Liver (tissue), 2 donors: ENCODE results near the gene SEMA7A.

Experiments used
- CTCF ChIP-seq: fragments of 150-350 bp; IDR thresholded peaks from 2 replicates; pipeline ENCODE4 v1.5.1; 2017; ENCODE audit warnings: improper control_type of control experiment, low read depth, low read length; ENCODE audit not compliant: missing input control
- REST ChIP-seq: IDR thresholded peaks from 2 replicates; pipeline ENCODE4 v1.6.1; 2016; ENCODE audit warnings: antibody characterized with exemption, mild to moderate bottlenecking
- YY1 ChIP-seq: IDR thresholded peaks from 2 replicates; pipeline ENCODE4 v1.6.1; 2016; ENCODE audit warnings: antibody characterized with exemption, mild to moderate bottlenecking
- donor health status: healthy.

- TF ChIP-seq REST (no peak), YY1 (no peak), CTCF (no peak)
Measured at GRCh38 chr15:74414603-74415338, 19.0 kb downstream of the SEMA7A start.
